ENCODE results near the gene PSMD4.
A peak's percentile ranks its signal among the peaks of the same experiment; 100 is the strongest.
"Not testable (repeated sequence)": the region's sequence is repeated elsewhere in the genome, so short reads cannot be mapped to it uniquely, and the experiment has no call there.

PSMD4 gene

DNA sequence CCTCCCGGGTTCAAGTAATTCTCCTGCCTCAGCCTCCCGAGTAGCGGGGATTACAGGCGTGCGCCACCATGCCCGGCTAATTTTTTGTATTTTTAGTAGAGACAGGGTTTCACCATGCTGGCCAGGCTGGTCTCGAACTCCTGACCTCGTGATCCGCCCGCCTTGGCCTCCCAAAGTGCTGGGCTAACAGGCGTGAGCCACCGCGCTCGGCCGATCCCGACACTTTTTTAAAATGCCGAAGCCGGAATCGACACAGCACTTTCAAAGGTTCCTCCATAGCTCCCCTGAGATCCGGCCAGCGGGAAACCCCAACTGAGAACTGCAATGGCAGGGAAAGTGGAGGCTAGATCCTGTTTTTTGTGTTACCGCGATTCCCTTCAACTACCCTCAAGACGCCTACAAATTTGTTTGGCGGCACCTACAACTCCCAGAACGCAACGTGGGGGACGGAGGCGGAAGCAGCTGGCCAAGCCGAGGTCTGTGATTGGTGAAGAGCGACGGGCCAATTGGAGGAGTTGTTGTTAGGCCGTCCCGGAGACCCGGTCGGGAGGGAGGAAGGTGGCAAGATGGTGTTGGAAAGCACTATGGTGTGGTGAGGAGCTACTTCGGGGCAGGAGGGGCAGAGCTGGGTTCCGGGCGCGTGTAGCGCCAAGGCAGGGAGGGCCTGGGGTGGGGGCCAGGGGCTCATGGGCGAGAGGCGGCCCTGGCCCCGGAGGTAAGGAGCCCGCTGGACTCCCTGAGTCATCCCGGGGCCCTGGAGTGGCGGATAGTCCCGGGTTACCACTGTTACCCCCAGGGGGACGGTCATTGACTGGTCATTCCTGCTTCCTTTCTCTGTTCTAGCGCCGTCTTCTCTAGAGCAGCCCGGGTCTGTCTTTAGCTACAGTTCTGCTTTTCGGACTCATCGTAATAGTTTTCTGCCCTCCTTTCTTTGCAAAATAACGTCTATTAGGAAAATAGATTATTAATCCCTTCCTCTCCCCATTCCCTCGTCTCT, at the start of gene PSMD4:
Gene PSMD4 (plus strand): TSS at position 518 of the 997 bp plus-strand sequence. CDS start 49 bp downstream, at position 567.
- DNase-seq (ENCODE audit: extremely low read depth in 1 of 2, low read depth in 1 of 2) = peak; percentile 84 to 91

DNA sequence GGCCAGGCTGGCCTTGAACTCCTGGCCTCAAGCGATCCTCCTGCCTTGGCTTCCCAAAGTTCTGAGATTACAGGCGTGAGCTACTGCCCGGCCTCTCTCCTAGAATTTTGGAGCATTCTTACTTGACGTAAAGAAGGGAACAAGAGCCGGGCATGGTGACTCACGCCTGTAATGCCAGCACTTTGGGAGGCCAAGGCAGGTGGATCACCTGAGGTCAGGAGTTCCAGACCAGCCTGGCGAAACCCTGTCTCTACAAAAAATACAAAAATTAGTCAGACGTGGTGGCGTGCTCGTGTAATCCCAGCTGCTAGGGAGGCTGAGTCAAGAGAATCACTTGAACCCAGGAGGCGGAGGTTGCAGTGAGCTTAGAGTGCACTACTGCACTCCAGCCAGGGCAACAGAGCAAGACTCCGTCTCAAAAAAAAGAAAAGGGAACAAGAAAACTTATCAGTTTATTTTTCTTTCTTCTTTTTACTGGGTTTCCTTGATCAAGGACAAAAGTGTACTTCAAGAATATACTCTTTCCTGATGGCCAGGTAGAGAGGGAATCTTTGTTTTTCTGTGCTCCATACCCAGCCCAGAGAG, 49.1 kb upstream of the PSMD4 start:
- DNase-seq (ENCODE audit: extremely low read depth in 1 of 2, low read depth in 1 of 2) = not testable (repeated sequence)

DNA sequence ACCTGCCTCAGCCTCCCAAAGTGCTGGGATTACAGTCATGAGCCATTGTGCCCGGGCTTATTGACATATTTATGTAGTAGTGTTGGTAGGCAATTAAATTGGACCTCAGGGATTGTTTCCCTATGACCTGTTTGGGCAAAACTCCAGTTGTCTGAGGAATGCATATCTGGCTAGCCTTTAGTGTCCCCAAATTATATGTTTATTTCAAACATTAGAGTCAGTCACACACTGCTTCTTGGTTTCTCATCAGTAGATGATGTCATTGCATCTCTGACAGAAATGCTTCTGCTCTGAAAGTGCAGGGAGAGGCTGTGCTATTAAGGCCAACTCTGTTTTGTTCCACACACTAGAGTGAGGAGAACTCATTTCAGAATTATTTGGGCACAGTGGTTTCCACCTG, 43.7 kb upstream of the PSMD4 start:
- no peak for DNase-seq (ENCODE audit: extremely low read depth in 1 of 2, low read depth in 1 of 2)

DNA sequence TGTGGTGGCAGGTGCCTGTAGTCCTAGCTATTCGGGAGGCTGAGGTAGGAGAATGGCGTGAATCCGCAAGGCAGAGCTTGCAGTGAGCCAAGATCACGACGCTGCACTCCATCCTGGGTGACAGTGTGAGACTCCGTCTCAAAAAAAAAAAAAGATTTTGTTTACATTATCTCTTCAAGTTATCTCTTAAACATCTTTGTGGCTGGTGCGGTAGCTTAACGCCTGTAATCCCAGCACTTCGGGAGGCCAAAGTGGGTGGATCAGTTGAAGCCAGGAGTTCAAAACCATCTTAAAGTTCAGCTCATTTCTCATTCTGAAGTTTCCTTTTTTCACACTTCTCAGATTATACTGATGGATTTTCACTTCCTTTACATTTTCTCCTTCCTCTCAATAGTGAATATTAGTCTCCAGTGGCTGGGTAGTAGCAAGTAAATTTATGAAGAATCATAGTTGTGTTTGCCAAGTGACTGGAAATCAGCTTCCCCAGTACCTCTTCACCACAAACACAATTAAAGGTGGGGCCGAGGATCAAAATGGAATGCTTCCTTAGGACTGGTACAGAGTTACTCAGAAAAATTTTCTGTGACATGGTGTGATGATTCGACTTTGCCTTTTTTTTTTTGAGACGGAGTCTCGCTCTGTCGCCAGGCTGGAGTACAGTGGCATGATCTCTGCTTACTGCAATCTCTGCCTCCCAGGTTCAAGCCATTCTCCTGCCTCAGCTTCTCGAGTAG, 42.4 kb upstream of the PSMD4 start:
- DNase-seq (ENCODE audit: extremely low read depth in 1 of 2, low read depth in 1 of 2) = no peak

DNA sequence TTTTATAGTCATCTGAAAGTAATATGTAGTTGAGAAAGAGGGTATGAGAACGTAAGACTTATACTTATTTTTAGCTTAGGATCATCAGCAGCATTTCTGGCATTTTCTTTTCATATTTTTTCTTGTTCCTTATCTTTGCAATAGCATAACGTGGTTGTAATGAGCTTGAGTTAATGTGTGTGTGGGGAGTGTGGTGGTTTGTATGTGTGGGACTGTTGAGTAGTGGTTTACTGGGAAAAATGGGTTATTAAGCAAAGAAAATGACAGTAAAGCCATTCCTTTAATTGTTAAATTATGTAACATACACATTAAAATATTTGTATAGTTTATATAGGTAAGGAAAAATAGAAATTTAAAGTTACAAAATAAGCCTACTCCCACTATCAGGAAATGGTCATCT, 41.0 kb upstream of the PSMD4 start:
- DNase-seq (ENCODE audit: extremely low read depth in 1 of 2, low read depth in 1 of 2) = no peak

DNA sequence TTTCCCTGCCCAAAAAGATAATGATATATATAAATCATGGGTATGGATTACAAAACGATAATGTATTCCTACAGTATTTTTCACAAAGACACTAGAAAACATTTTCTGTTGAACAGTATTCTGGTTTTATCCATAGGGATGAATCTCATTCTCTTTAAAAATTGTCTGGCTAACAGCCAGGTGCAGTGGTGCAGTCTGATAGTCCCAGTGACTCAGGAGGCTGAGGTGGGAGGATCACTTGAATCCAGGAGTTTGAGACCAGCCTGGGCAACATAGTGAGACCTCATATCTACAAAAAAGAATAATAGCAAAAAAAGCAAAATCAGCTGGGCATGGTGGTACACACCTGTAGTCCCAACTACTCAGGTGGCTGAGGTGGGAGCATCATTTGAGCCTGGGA, 32.9 kb upstream of the PSMD4 start:
- DNase-seq (ENCODE audit: extremely low read depth in 1 of 2, low read depth in 1 of 2) = no peak

DNA sequence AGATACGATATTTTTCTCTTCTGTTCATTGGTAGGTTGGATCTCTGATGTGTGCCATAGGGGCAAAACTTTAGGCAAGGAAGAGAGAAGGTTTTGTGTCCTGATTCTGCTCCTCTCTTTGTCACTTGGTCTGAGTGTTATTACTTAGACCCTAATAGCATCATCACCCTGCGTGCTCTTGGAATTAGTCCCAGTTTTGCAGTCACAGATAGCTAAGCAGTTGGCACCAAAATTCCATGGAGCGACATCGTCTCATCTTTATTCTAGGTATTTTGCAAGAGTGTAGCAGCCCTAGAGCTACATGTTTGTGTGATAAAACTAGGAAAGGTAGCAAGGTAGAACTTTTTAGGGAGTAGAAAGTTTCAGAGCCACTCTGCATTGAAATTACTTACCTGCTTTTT, 32.4 kb upstream of the PSMD4 start:
- DNase-seq (ENCODE audit: extremely low read depth in 1 of 2, low read depth in 1 of 2) = no peak

DNA sequence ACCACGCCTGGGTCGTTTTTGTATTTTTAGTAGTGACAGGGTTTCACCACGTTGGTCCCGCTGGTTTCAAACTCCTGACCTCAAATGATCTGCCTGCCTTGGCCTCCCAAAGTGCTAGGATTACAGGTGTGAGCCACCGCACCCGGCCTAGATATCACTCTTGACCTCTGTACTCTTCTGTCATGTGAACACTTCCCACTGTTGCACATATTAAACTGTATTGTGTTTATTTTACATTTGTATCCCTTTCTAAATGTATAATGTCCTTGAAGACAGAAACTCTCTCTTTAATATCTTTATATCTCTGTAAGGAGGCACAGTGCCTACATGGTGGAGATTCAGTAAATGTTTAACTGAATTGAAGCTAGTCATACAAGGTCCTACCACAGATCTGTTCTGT, 19.3 kb upstream of the PSMD4 start:
- no peak for DNase-seq (ENCODE audit: extremely low read depth in 1 of 2, low read depth in 1 of 2)

DNA sequence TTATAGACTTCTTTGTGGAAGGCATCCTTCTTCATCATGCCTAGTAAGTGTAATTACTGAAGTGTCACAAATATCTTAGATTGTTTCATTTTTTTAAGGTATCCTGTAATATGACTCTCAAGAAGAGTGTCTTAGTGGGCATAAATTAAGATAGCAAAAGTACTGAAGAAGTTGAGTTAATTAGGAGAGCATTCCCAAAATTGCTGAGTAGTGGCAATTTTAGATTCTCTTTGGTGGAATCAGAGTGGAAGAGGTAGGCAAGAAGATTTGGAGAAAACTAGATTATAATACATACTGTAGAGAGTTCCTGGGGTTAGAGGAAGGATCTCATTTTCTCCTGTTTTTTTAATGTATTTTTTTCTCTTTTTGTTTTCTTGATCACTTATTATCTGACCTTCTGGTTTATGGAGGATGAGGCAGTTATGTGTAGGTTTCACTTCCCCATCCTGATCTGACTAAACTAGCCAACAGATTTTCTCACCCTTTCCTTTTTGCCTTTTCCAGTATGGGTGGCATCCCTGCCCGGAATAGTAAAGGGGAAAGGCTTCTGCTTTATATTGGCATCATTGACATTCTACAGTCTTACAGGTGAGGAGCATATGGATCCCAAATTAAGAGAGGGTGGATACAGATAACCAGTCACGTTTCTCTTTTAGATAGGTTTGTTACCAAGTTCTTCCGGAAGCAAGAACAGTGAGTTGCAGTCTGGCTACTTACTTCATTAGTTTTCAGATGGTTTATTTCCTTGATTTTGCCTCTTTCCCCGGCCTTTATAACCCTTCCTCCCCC, 16.7 kb upstream of the PSMD4 start:
- no peak for DNase-seq (ENCODE audit: extremely low read depth in 1 of 2, low read depth in 1 of 2)

DNA sequence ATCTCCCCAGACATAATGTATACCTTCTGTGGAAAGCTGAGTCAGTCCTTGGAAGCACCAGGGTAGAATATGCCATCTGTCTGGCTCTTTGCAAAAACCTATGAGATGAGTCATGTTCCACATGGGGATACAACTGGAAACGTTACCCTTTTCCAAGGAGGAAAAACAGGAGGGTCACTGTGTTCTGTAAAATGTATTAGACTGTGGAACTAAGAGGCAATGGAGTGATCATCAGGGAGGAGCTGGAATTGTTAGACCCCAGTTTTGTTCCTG, 16.1 kb upstream of the PSMD4 start:
- no peak for DNase-seq (ENCODE audit: extremely low read depth in 1 of 2, low read depth in 1 of 2)

DNA sequence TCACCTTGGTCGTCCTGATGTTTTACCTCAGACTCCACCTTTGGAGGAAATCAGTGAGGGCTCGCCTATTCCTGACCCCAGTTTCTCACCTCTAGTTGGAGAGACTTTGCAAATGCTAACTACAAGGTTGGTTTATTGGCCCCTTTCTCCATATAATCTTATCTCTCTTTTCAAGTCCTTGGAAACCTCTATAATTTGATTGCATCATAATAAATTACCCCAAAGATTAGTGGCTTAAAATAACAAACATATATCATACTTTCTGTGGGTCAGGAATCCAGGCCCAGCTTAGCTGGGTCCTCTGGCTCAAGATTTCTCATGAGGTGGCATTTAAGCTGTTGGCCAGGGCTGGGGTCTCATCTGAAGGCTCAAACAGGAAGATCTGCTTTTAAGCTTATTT, 12.1 kb upstream of the PSMD4 start:
- DNase-seq (ENCODE audit: extremely low read depth in 1 of 2, low read depth in 1 of 2) = no peak

DNA sequence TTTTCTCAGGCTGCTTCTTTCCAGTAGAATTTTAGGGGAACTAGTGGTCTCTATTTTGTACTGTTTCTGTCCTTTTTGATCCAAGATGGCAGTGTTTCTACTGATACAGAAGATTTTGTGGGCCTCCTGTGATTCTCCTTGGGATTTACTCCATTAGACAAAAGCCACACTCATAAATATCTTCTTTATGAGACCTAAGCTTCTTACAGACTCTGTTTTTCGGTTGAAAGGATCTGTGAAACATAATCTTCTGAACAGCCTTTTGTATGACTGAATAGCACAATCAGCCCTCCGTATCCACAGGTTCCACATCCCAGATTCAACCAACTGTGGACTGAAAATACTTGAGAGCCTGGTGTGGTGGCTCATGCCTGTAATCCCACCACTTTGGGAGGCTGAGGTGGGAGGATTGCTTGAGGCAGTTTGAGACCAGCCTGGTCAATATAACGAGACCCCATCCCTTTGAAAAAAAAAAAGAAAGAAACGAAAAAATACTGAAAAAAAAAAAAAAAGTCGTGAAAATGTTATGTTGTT, 10.8 kb upstream of the PSMD4 start:
- DNase-seq (ENCODE audit: extremely low read depth in 1 of 2, low read depth in 1 of 2) = no peak

DNA sequence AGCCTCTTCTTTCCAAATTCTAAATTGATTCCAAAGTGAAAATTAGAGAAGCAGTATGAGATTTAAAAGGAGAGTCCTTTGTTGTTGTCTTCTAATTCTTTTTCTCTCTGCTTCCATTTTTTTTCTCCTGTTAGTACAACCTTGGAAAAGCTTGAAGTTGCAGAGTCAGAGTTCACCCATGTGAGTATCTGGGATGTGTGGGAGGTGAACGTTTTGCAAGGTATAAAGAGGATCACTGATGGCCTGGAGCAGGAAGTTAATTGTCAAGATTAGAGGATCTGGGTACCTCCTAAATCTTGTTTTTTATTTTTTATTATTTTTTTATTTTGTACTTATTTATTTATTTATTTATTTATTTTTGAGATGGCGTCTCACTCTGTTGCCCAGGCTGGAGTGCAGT, 7.7 kb upstream of the PSMD4 start:
- no peak for DNase-seq (ENCODE audit: extremely low read depth in 1 of 2, low read depth in 1 of 2)

DNA sequence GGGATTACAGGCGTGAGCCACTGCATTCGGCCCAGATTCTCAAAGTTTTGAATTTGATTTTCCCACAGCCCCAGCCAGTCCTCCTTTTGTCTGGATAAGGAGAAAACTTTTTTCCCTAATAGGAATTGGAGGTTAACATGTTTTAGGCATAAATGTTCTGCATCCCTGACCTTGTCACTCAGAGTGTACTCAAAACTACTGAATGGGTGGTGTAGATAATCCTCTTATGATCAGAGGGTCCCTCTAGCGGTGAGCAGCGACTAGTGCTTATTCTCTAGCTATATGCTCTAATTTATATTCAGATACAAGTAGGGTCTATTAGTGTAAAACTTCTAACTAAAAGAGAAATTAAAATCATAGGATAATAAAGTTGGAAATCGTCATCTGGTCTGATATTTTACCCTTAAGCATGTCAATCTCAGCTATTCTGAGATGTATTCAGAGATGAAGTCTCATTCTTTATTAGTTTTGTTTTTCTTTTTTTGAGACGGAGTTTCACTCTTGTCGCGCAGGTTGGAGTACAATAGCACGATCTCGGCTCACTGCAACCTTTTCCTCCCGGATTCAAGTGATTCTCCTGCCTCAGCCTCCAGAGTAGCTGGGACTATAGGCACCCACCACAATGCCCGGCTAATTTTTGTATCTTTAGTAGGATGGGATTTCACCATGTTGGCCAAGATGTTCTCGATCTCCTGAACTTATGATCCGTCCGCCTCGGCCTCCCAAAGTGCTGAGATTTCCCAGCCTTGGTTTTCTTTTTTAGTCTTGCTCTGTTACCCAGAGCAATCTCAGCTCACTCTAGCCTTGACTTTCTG, 2.7 kb upstream of the PSMD4 start:
- peak in 1 of 2 donors; percentile 56 for DNase-seq (ENCODE audit: extremely low read depth in 1 of 2, low read depth in 1 of 2)

DNA sequence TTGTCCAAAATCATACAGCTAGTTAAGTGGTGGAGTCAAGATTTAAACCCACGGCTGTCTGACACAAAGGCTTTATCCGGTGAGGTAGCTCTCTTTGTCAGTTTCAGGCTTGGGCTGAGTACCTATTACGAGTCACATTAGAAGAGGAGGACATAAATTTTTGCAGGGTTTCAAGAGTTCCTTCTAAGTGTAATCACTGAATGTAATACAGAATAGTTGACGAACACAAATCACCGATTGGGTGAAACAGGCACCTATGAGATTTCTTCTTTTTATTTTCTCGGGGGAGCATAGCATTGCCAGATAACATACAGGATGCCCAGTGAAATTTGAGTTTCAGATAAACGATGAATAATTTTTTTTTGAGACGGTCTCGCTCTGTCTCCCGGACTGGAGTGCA, 847 bp downstream of the PSMD4 start:
- no peak for DNase-seq (ENCODE audit: extremely low read depth in 1 of 2, low read depth in 1 of 2)

DNA sequence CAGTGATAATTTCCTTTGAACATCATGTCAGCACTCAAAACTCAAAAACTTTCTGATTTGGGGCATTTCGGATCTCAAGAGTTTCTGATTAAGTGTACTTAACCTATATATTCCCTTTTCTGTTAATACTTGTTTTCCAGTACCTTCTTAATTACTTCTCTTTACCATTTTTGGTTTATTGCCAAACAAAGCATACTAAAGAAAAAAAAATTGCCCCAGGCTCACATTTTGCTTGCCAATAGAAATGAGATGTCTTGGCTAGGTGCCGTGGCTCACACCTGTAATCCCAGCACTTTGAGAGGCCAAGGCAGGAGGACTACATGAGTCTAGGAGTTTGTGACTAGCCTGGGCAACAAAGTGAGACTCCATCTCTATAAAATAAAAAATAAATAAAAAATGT, 4.8 kb downstream of the PSMD4 start:
- no peak for DNase-seq (ENCODE audit: extremely low read depth in 1 of 2, low read depth in 1 of 2)

DNA sequence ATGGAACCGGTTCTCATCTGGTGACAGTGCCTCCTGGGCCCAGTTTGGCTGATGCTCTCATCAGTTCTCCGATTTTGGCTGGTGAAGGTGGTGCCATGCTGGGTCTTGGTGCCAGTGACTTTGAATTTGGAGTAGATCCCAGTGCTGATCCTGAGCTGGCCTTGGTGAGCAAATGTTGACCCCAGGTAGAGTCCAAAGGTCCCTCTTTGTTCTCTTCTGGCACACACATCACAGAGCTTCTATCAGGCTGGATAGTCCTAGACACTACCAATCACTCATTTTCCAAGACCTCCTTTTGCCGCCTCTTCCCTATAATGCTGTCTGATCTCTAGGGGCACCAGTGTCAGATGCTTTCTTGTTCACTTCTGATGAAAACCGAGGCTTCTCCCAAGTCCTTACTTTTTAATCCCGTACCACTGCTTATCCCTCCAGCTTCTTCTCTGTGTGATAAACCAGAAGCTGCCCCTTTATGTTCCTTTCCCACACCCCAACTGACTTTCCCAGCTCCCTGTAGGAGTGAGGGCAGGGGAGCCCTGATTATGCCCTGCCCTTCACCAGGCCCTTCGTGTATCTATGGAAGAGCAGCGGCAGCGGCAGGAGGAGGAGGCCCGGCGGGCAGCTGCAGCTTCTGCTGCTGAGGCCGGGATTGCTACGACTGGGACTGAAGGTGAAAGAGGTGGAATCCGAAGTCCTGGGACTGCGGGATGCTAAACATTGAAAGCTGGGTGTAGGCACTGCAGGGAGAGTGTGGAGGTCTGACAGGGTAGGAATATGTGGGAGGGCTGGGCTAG, 11.1 kb downstream of the PSMD4 start:
- DNase-seq (ENCODE audit: extremely low read depth in 1 of 2, low read depth in 1 of 2) = no peak

DNA sequence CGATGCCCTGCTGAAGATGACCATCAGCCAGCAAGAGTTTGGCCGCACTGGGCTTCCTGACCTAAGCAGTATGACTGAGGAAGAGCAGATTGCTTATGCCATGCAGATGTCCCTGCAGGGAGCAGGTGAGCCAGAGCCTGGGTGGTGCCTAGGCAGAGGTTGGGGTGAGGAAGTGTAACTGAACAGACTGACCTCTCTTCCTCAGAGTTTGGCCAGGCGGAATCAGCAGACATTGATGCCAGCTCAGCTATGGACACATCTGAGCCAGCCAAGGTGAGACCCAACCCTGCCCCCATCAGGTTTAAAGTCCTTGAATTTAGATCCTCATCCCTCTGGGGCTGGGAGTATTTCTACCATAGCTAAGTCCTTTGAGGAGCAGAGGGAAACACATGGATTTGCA, 11.8 kb downstream of the PSMD4 start:
- DNase-seq (ENCODE audit: extremely low read depth in 1 of 2, low read depth in 1 of 2) = no peak

DNA sequence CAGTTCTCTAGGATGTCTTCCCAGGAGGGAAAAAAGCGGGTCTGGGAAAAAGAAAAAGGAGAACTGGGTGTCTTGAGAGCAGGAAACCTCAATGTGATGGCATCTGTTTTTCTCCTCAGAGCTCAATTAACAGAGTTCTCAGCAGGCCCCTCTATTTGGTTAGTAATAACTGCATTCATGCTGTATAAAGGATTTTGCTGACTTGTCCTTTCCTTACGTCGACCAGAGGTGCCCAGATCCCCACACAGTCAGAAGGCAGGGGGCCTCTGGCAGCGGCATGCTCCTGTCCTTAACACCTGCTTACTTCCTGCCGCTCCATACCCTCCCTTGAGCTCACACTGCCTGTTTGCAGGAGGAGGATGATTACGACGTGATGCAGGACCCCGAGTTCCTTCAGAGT, 12.3 kb downstream of the PSMD4 start:
- no peak for DNase-seq (ENCODE audit: extremely low read depth in 1 of 2, low read depth in 1 of 2)
